Neural cell (in vitro differentiated cells): ENCODE measurements around the gene SERPINE1. TPM values are rescaled to one million over a fixed set of nuclear protein-coding genes. Genes with fewer than 3 reads are reported as not detected.

ENCODE experiments used
- H2AFZ ChIP-seq: fragments of 200-600, 300-800 bp; sonication (generic), shearing (Covaris generic); 2 replicates; pipeline ENCODE4 v1.6.0; 2014; ENCODE audit warnings: low read depth, mild to moderate bottlenecking, antibody characterized with exemption, low read length, moderate library complexity
- H3F3A ChIP-seq: fragments of 200-600 bp; shearing (Covaris generic); 2 replicates; pipeline ENCODE4 v1.6.1; 2016; ENCODE audit warnings: mild to moderate bottlenecking, moderate library complexity, mixed read lengths, antibody characterized with exemption, low read length; ENCODE audit not compliant: insufficient read depth, poor library complexity, severe bottlenecking
- H3K27ac ChIP-seq: fragments of 200-600, 300-800 bp; sonication (generic), shearing (Covaris generic); 2 replicates; pipeline ENCODE4 v1.5.1; 2014; ENCODE audit warnings: mild to moderate bottlenecking, low read length, moderate library complexity
- H3K27me3 ChIP-seq: fragments of 300-800, 200-600 bp; sonication (generic), shearing (Covaris generic); 2 replicates; pipeline ENCODE4 v1.6.0; 2014; ENCODE audit warnings: mild to moderate bottlenecking, low read depth, low read length, moderate library complexity; ENCODE audit not compliant: insufficient read depth
- H3K36me3 ChIP-seq: fragments of 300-800, 200-600 bp; sonication (generic), shearing (Covaris generic); 2 replicates; pipeline ENCODE4 v1.5.1; 2014; ENCODE audit warnings: mild to moderate bottlenecking, antibody characterized with exemption, low read length, moderate library complexity; ENCODE audit not compliant: insufficient read depth
- H3K4me2 ChIP-seq: fragments of 300-800, 200-600 bp; sonication (generic), shearing (Covaris generic); 2 replicates; pipeline ENCODE4 v1.6.0; 2014; ENCODE audit warnings: mild to moderate bottlenecking, low read length
- H3K4me3 ChIP-seq: fragments of 300-800, 200-600 bp; sonication (generic), shearing (Covaris generic); 2 replicates; pipeline ENCODE4 v1.5.1; 2014; ENCODE audit warnings: mild to moderate bottlenecking, low read length, moderate library complexity
- H3K79me2 ChIP-seq: fragments of 200-600 bp; shearing (Covaris generic); replicated peaks from 2 replicates; pipeline ENCODE4 v1.6.0; 2014; ENCODE audit warnings: mild to moderate bottlenecking, low read length, moderate library complexity; ENCODE audit not compliant: insufficient read depth
- H3K9ac ChIP-seq: fragments of 300-800, 200-600 bp; sonication (generic), shearing (Covaris generic); 2 replicates; pipeline ENCODE4 v1.6.1; 2016; ENCODE audit warnings: mild to moderate bottlenecking, low read length, mixed read lengths
- H3K9me2 ChIP-seq: fragments of 200-600 bp; shearing (Covaris generic); 2 replicates; pipeline ENCODE4 v1.6.1; 2016; ENCODE audit warnings: mild to moderate bottlenecking, low read length, mixed read lengths; ENCODE audit not compliant: insufficient read depth
- H3K9me3 ChIP-seq: fragments of 200-600, 300-800 bp; sonication (generic), shearing (Covaris generic); 2 replicates; pipeline ENCODE4 v1.6.1; 2016; ENCODE audit warnings: mild to moderate bottlenecking, mixed run types, low read length, moderate library complexity, mixed read lengths
- H4K20me1 ChIP-seq: fragments of 200-600 bp; shearing (Covaris generic); 2 replicates; pipeline ENCODE4 v1.6.1; 2016; ENCODE audit warnings: mild to moderate bottlenecking, mixed run types; ENCODE audit not compliant: insufficient read depth
- EZH2 ChIP-seq: fragments of 200-600, 300-800 bp; shearing (Covaris generic), sonication (generic); IDR thresholded peaks from 2 replicates; pipeline ENCODE4 v1.6.1; 2014; ENCODE audit warnings: antibody characterized with exemption, low read length, borderline replicate concordance, mild to moderate bottlenecking; ENCODE audit not compliant: insufficient read depth, poor library complexity, severe bottlenecking
- MXI1 ChIP-seq: fragments of 450-650 bp; conservative IDR thresholded peaks from 2 replicates; pipeline ENCODE4 v1.6.1; 2014; ENCODE audit warnings: antibody characterized with exemption, mild to moderate bottlenecking; ENCODE audit not compliant: poor library complexity, severe bottlenecking
- POLR2AphosphoS5 ChIP-seq: IDR thresholded peaks from 2 replicates; pipeline ENCODE4 v1.6.1; 2012
- RAD21 ChIP-seq: fragments of 450-650 bp; conservative IDR thresholded peaks from 2 replicates; pipeline ENCODE4 v1.6.1; 2014; ENCODE audit warnings: antibody characterized with exemption, mild to moderate bottlenecking, moderate library complexity
- REST ChIP-seq: IDR thresholded peaks from 2 replicates; pipeline ENCODE4 v1.6.1; 2012; ENCODE audit warnings: borderline replicate concordance
- SMC3 ChIP-seq: fragments of 450-650 bp; conservative IDR thresholded peaks from 2 replicates; pipeline ENCODE4 v1.6.1; 2014; ENCODE audit warnings: antibody characterized with exemption, mild to moderate bottlenecking, moderate library complexity; ENCODE audit not compliant: poor library complexity
- TAF1 ChIP-seq: IDR thresholded peaks from 2 replicates; pipeline ENCODE4 v1.6.1; 2012; ENCODE audit warnings: low read depth
- polyA plus RNA-seq: library from polyadenylated mRNA; depleted of rRNA; stranded (reverse); fragments of >200 nt; gene quantifications from 2 replicates; pipeline ENCODE4 v1.2.3, GENCODE V29; 2014
- TF ChIP-seq, protein P1 (sequence below): fragments of 450-650 bp; IDR thresholded peaks from 2 replicates; pipeline ENCODE4 v1.5.1; 2014; ENCODE audit warnings: antibody characterized with exemption, mild to moderate bottlenecking, moderate library complexity; ENCODE audit not compliant: poor library complexity, severe bottlenecking

SERPINE1 gene
- polyA plus RNA-seq, 1 donor from 2014 or later = 0.12 TPM

DNA sequence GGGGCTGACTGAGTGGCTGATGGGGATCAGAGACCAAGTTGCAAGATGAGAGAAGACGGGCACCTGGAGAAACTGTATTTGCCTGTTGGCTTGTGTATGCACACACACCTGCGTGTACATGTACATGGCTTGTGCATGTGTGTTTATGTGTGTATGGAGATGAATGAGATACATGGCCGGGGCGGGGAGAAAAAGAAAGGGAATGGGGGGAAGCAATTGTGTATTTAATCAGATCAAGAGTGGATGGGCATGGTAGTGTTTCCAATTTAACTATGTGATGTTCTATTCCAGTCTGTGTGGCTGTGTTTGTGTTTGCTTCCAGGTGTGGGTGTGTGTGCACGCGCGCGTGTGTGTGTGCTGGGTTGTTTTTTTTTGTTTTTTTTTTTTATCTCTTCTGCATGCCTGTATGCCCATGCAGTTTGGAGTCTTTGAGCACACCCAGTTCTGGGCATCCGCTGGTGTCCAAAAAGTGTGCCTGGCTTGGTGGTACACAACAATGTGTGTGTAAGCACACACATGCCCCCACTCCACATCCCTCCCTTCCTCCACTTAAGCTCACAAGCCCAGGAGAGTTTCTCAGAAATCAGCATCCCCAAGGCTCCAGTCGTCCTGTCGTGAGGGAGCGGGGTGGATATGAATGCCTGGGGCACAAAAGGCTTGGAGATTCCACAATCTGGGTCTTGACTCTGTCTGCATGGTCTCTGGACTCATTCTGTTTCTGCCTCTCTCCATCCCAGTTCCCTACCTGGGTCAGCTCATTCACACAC is 40.9 kb downstream of the SERPINE1 start:
- no peaks in the 10 kb centered on the region for H3K9me3 ChIP-seq
- no peaks in the 10 kb centered on the region for H3F3A ChIP-seq
- TF ChIP-seq MXI1 (peak; percentile 13), POLR2AphosphoS5 (peak; percentile 7), REST (no peak), TAF1 (no peak)
- TF ChIP-seq, protein P1, sequence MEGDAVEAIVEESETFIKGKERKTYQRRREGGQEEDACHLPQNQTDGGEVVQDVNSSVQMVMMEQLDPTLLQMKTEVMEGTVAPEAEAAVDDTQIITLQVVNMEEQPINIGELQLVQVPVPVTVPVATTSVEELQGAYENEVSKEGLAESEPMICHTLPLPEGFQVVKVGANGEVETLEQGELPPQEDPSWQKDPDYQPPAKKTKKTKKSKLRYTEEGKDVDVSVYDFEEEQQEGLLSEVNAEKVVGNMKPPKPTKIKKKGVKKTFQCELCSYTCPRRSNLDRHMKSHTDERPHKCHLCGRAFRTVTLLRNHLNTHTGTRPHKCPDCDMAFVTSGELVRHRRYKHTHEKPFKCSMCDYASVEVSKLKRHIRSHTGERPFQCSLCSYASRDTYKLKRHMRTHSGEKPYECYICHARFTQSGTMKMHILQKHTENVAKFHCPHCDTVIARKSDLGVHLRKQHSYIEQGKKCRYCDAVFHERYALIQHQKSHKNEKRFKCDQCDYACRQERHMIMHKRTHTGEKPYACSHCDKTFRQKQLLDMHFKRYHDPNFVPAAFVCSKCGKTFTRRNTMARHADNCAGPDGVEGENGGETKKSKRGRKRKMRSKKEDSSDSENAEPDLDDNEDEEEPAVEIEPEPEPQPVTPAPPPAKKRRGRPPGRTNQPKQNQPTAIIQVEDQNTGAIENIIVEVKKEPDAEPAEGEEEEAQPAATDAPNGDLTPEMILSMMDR = no peak
- H3K9ac ChIP-seq = peak overlapping the region; percentile 93
- H3K27ac ChIP-seq = peak overlapping the region; percentile 93
- H3K9me2 ChIP-seq = no peaks in the 10 kb centered on the region
- peak overlapping the region; percentile 98 for H3K4me2 ChIP-seq
- H3K79me2 ChIP-seq = no peaks in the 10 kb centered on the region
- H4K20me1 ChIP-seq = no peaks in the 10 kb centered on the region
- H2AFZ ChIP-seq = no peak overlapping the region
- peak overlapping the region; percentile 94 for H3K4me3 ChIP-seq
- no peaks in the 10 kb centered on the region for H3K36me3 ChIP-seq
- H3K27me3 ChIP-seq = peaks cover 62% of the 10 kb centered on the region

- Histone ChIP-seq H3K27me3 (peaks cover 69% of the 10 kb centered on the region), H3K4me2 (no peak overlapping the region), H4K20me1 (no peaks in the 10 kb centered on the region), H3K36me3 (no peaks in the 10 kb centered on the region), H3F3A (no peaks in the 10 kb centered on the region), H3K9me2 (no peaks in the 10 kb centered on the region), H2AFZ (no peak overlapping the region), H3K79me2 (no peaks in the 10 kb centered on the region), H3K27ac (peak overlapping the region; percentile 93), H3K9ac (peak overlapping the region; percentile 93), H3K4me3 (peak overlapping the region; percentile 94), H3K9me3 (no peaks in the 10 kb centered on the region)
- TF ChIP-seq REST (no peak), POLR2AphosphoS5 (no peak), RAD21 (no peak), TAF1 (no peak), SMC3 (no peak), MXI1 (no peak), EZH2 (no peak)
- TF ChIP-seq, protein P1 = no peak
Measured at GRCh38 chr7:101168412-101169049, 41.6 kb downstream of the SERPINE1 start.
